Caco-2 (cell line): ENCODE measurements around the gene PUSL1. TPM values are rescaled to one million over a fixed set of nuclear protein-coding genes. Genes with fewer than 3 reads are reported as not detected.

Experiments
- BruUV-seq: library from RNA; stranded (reverse); fragments of 400-500 nt; replicated peaks from 2 replicates; lab custom pipeline; 2021; lab: Mats Ljungman, UMichigan
- CTCF ChIA-PET: fragments of 300-600 bp; sonication (Branson Sonifier 250); formaldehyde crosslinking; loops from one replicate; lab custom pipeline; 2022; ENCODE audit warnings: antibody characterized with exemption; lab: Charles Lee
- POLR2A ChIA-PET: fragments of 300-600 bp; sonication (Branson Sonifier 250); formaldehyde crosslinking; loops from one replicate; lab custom pipeline; 2022; ENCODE audit warnings: antibody characterized with exemption; lab: Charles Lee
- DNase-seq, 2 experiments: peaks; one replicate each; pipeline versions ENCODE4 v3.0.0 to v3.0.0-alpha.2; 2020 to 2022
- H3K27me3 ChIP-seq: replicated peaks from 2 replicates; pipeline ENCODE4 v1.6.0; 2011; ENCODE audit warnings: low read length; ENCODE audit not compliant: control insufficient read depth, insufficient read depth
- H3K36me3 ChIP-seq: 2 replicates; pipeline ENCODE4 v1.5.1; 2011; ENCODE audit warnings: low read length; ENCODE audit not compliant: control insufficient read depth, insufficient read depth
- H3K4me1 ChIP-seq: fragments of 250-450 bp; sonication (Bioruptor Pico); 2 replicates; pipeline ENCODE4 v1.5.1; 2020; ENCODE audit warnings: mild to moderate bottlenecking
- H3K4me3 ChIP-seq: 2 replicates; pipeline ENCODE4 v1.5.1; 2011; ENCODE audit warnings: low read depth, mild to moderate bottlenecking, control low read depth, low read length
- H3K9me3 ChIP-seq: fragments of 250-450 bp; sonication (Bioruptor Pico); 2 replicates; pipeline ENCODE4 v1.5.1; 2020; ENCODE audit warnings: mild to moderate bottlenecking, moderate library complexity
- H3K27ac Mint-ChIP-seq: one replicate; pipeline ENCODE4 v1.8.0; 2022; ENCODE audit warnings: mixed read lengths; ENCODE audit not compliant: unreplicated experiment
- H3K27me3 Mint-ChIP-seq: one replicate; pipeline ENCODE4 v1.8.0; 2022; ENCODE audit warnings: mixed read lengths; ENCODE audit not compliant: insufficient read depth, unreplicated experiment
- H3K36me3 Mint-ChIP-seq: one replicate; pipeline ENCODE4 v1.8.0; 2022; ENCODE audit warnings: mild to moderate bottlenecking, mixed read lengths; ENCODE audit not compliant: insufficient read depth, unreplicated experiment
- H3K4me1 Mint-ChIP-seq: one replicate; pipeline ENCODE4 v1.8.0; 2022; ENCODE audit warnings: low read depth, mixed read lengths; ENCODE audit not compliant: unreplicated experiment
- H3K4me3 Mint-ChIP-seq: one replicate; pipeline ENCODE4 v1.8.0; 2022; ENCODE audit warnings: mild to moderate bottlenecking, moderate library complexity, mixed read lengths; ENCODE audit not compliant: unreplicated experiment
- H3K9me3 Mint-ChIP-seq: one replicate; pipeline ENCODE4 v1.8.0; 2022; ENCODE audit warnings: mixed read lengths; ENCODE audit not compliant: unreplicated experiment
- CTCF ChIP-seq, 2 experiments: fragments of 200-600 bp in 1 of 2; IDR thresholded peaks; 1 replicate in 1 of 2; 2 replicates in 1 of 2; pipeline versions ENCODE4 v1.5.1 to v1.8.0; 2011 to 2022; ENCODE audit warnings: antibody characterized with exemption in 1 of 2, control low read depth in 1 of 2, inconsistent platforms in 1 of 2, low read depth in 1 of 2, low read length in 1 of 2, mild to moderate bottlenecking in 1 of 2, moderate library complexity in 1 of 2; ENCODE audit not compliant: insufficient read depth in 1 of 2, severe bottlenecking in 1 of 2, unreplicated experiment in 1 of 2
- intact Hi-C: fragments of 100-400 bp; cut with micrococcal nuclease; formaldehyde crosslinking; loops from one replicate; pipeline ENCODE4 v1.10.0; 2022; ENCODE audit not compliant: unreplicated experiment
- total RNA-seq: library from RNA; stranded (reverse); gene quantifications from 2 replicates; pipeline ENCODE4 v1.2.3, GENCODE V29; 2022

PUSL1 gene
- total RNA-seq, 1 experiment from 2014 or later, result 43.8 TPM

GRCh38 chr1:1290238-1290731, 18.1 kb upstream of the PUSL1 start:
- H3K4me1 Mint-ChIP-seq, result no peaks in the 10 kb centered on the region

GRCh38 chr1:1291023-1291528, 17.3 kb upstream of the PUSL1 start:
- Mint-ChIP-seq H3K4me3 (no peak overlapping the region), H3K27ac (no peak overlapping the region), H3K27me3 (peaks cover 3% of the 10 kb centered on the region), H3K4me1 (no peaks in the 10 kb centered on the region), H3K9me3 (peaks cover 8% of the 10 kb centered on the region), H3K36me3 (peaks cover 14% of the 10 kb centered on the region)
- no peak for TF ChIP-seq CTCF (IDR thresholded peaks at IDR 0.05; ENCODE audit: insufficient read depth in 1 of 2, low read depth in 1 of 2, low read length in 1 of 2, severe bottlenecking in 1 of 2, unreplicated experiment in 1 of 2)
- H3K36me3 ChIP-seq, result no peaks in the 10 kb centered on the region
- no peaks in the 10 kb centered on the region; the same call in 1 of the 2 replicates for H3K4me1 ChIP-seq
- H3K9me3 ChIP-seq, result no peaks in the 10 kb centered on the region
- no TSS peak for BruUV-seq
- ChIA-PET CTCF (interaction anchor here (0.8 to 1.5 kb wide), 3 partner anchors 14 to 169 kb away, joined by 3 to 5 read pairs (median 3); no protein-coding TSS in a partner anchor), POLR2A (interaction anchor here (0.6 kb wide), 1 partner anchor 86 kb away, joined by 3 read pairs; no protein-coding TSS in a partner anchor)
- H3K4me3 ChIP-seq, result no peak overlapping the region
- intact Hi-C loops, result loop anchor here (2.0 kb wide), 1 partner anchor 306 kb away; no protein-coding TSS in a partner anchor
- no peak for DNase-seq
- H3K27me3 ChIP-seq, result no peaks in the 10 kb centered on the region

More at GRCh38 chr1:1290238-1290731, 18.1 kb upstream of the PUSL1 start:
- H3K36me3 Mint-ChIP-seq, result peaks cover 14% of the 10 kb centered on the region
- peaks cover 8% of the 10 kb centered on the region for H3K9me3 Mint-ChIP-seq
- no peak overlapping the region for H3K4me3 ChIP-seq
- ChIA-PET CTCF (no interaction called here), POLR2A (interaction anchor here (0.5 kb wide), 1 partner anchor 270 kb away, joined by 4 read pairs; the partner anchor contains the start of gene AGRN)
- no peaks in the 10 kb centered on the region; the same call in 1 of the 2 replicates for H3K4me1 ChIP-seq
- BruUV-seq, result no TSS peak
- H3K27me3 ChIP-seq, result no peaks in the 10 kb centered on the region
- intact Hi-C loops, result loop anchor here (2.0 kb wide), 1 partner anchor 305 kb away; no protein-coding TSS in a partner anchor
- H3K9me3 ChIP-seq, result no peaks in the 10 kb centered on the region
- no peaks in the 10 kb centered on the region for H3K36me3 ChIP-seq
- peaks cover 3% of the 10 kb centered on the region for H3K27me3 Mint-ChIP-seq
- DNase-seq, result peak; percentile 65 to 75
- peak overlapping the region; percentile 55 for H3K27ac Mint-ChIP-seq
- peak overlapping the region; percentile 45 for H3K4me3 Mint-ChIP-seq
- TF ChIP-seq CTCF (IDR thresholded peaks at IDR 0.05; ENCODE audit: insufficient read depth in 1 of 2, low read depth in 1 of 2, low read length in 1 of 2, severe bottlenecking in 1 of 2, unreplicated experiment in 1 of 2), result peak; percentile 45 to 55

DNA sequence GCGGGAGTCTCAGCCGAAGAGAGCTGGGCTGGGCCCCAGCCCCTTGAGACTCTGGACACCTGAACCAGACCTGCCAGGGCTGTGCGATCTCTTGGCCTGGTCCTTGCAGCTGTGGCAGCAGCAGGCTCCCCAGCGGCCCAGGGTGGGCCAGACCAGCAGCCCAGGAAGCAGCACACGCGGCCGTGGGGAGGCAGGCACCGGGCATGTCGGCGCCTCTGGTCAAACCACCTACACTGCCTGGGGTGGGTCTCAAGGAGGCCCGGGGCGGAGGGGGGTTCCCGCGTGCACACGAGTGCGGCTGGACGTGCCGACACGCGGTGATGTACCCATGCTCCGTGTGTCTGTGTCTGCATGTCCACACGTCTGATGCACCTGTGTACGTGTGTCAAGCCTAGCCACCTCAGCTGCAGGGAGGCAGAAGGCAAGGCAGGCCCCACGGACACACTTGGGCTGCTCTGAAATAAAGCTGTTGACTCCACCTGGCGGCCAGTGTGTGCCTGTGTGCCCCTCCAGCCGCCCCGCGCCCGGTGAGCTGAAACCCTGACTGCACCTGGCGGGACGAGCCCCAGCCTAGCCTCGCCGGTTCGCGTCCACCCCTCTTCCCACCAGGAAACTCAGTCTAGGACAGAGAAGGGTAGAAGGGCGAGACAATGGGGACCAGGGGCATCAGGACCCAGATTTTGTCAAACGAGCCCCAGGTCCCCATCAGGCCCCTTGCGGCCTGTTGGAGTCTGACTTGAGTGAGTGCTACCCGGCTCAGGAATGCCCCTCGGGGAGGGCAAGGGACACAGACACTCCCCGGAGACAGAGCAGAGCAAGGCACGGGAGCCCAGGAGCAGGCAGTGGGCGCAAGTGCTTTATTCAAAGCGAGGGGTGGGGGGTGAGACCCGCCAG, 16.6 kb upstream of the PUSL1 start:
- peaks cover 8% of the 10 kb centered on the region for H3K9me3 Mint-ChIP-seq
- Histone ChIP-seq H3K4me3 (no peak overlapping the region), H3K4me1 (no peaks in the 10 kb centered on the region; the same call in 1 of the 2 replicates), H3K9me3 (no peaks in the 10 kb centered on the region), H3K36me3 (no peaks in the 10 kb centered on the region), H3K27me3 (no peaks in the 10 kb centered on the region)
- peaks cover 3% of the 10 kb centered on the region for H3K27me3 Mint-ChIP-seq
- no peak overlapping the region for H3K4me3 Mint-ChIP-seq
- peak; percentile 70 to 74 for DNase-seq
- peaks cover 18% of the 10 kb centered on the region for H3K36me3 Mint-ChIP-seq
- TF ChIP-seq CTCF (IDR thresholded peaks at IDR 0.05; ENCODE audit: insufficient read depth in 1 of 2, low read depth in 1 of 2, low read length in 1 of 2, severe bottlenecking in 1 of 2, unreplicated experiment in 1 of 2), result peak; percentile 52 to 63
- BruUV-seq, result no TSS peak
- H3K27ac Mint-ChIP-seq, result no peak overlapping the region
- ChIA-PET CTCF (interaction anchor here (0.6 to 1.5 kb wide), 4 partner anchors 13 to 174 kb away, joined by 3 to 5 read pairs (median 3); no protein-coding TSS in a partner anchor), POLR2A (interaction anchor here (0.6 to 1.1 kb wide), 3 partner anchors 53 to 214 kb away, joined by 3 read pairs; no protein-coding TSS in a partner anchor)
- intact Hi-C loops, result loop anchor here (2.0 kb wide), 1 partner anchor 307 kb away; no protein-coding TSS in a partner anchor
- H3K4me1 Mint-ChIP-seq, result no peaks in the 10 kb centered on the region
